CD4-positive, alpha-beta T cell treated with Interleukin-12 subunit alpha and Interleukin-12 subunit beta, for 1 hour (primary cell): ENCODE results near the gene GHITM.
"Not testable (repeated sequence)": the region's sequence is repeated elsewhere in the genome, so short reads cannot be mapped to it uniquely, and the experiment has no call there.

Experiments used
- DNase-seq: peaks from one replicate; pipeline ENCODE4 v3.0.0-alpha.2; 2020

GHITM gene

DNA sequence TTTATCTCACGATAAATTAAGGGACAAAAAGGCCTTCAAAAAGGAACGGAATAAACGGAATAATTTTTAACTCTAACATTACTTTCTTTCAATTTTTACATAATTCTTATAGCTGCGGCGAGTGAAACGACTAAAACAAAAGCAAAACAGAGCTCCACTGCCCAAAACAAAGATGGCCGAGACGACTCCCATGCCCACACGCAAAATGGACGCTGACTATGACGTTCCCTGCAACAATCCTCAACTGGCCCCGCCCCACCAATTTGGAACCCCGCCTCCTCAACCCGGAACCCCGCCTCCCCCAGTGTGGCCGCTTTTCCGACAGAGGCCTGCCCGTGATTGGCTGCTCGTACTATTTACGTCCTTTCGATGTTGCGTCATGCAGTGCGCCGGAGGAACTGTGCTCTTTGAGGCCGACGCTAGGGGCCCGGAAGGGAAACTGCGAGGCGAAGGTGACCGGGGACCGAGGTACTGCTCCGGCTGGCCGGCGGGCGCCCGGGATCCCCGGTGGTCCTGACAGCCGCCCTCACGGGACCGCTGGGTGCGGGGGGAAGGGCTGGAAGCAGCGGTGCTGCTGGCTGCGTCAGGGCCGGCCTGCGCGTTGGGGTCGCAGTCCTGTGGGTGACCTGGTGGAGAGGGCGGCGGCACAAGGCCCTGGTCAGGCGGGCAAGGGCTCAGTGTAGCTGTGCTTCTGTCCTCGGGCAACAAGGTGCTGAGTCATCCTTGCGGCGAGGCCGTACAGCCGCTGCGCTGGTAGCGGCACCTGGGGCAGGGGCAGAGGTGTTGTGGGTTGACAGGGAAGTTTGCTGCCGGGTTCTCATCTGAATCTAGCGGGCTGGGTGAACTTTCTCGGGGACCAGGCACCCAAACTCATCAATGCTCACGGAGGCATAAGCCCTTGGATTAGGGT, at the start of gene GHITM:
Gene GHITM (plus strand): TSS at position 384 of the 910 bp plus-strand sequence. CDS start 1,992 bp downstream, outside the sequence.
- DNase-seq, result peak; percentile 100

GRCh38 chr10:84095811-84096497, 43.4 kb upstream of the GHITM start:
- DNase-seq, result no peak

- DNase-seq, result no peak
Measured at GRCh38 chr10:84097787-84098353, 41.4 kb upstream of the GHITM start.

GRCh38 chr10:84098667-84099066, 40.6 kb upstream of the GHITM start:
- no peak for DNase-seq

DNA sequence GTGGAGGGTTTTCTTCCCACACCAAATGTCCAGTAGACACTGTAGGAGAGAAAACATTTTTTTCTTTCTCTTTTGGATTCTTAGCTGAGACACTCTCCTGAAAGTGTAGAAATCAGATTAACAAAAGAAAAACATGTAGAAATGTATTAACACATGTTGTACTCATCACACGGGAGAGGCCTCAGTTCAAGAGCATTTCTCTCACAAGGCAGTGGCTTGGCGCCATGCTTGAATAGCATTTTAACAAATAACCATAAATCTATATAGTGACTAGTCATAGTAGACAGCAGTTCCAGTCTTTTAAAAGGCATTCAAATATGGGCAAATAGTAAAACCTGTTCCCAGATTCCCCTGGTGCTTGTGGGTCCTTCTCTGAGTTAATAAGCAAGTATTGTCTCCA, 38.3 kb upstream of the GHITM start:
- DNase-seq, result no peak

- no peak for DNase-seq
Measured at GRCh38 chr10:84108797-84109196, 30.5 kb upstream of the GHITM start.

- not testable (repeated sequence) for DNase-seq
Measured at GRCh38 chr10:84109772-84110171, 29.5 kb upstream of the GHITM start.

DNA sequence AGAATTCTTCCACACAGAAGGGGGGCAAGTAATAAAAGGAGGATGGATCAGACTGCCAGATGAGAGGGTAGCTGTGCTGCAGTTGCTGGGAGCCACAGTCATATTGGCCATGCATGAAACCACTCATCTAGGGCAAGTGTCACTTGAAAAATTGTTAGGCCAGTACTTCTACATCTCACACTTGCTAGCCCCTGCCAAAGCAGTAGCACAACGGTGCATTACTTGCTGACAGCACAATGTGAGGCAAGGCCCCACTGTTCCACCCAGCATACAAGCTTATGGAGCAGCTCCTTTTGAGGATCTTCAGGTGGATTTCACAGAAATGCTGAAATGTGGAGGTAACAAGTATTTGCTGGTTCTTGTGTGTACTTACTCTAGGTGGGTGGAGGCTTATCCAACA, 25.8 kb upstream of the GHITM start:
- DNase-seq, result not testable (repeated sequence)

DNA sequence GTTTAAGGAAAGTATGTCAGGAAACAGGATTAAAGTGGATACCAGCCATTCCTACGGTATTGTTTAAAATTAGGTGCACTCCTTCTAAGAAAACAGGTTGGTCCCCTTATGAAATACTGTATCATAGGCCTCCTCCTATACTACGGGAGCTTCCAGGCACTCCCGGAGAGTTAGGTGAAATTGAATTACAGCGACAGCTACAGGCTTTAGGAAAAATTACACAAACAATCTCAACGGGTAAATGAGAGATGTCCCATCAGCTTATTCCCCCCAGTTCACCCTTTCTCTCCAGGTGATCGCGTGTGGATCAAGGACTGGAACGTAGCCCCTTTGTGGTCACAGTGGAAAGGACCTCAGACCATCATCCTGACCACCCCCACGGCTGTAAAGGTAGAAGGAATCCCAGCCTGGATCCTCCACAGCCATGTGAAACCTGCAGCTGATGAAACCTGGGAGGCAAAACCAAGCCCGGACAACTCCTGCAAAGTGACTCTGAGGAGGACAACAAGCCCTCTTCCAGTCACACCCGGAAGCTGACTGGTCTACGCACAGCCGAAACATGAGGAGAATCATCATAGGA, 25.1 kb upstream of the GHITM start:
- no peak for DNase-seq

GRCh38 chr10:84117204-84117603, 22.1 kb upstream of the GHITM start:
- DNase-seq, result not testable (repeated sequence)

DNA sequence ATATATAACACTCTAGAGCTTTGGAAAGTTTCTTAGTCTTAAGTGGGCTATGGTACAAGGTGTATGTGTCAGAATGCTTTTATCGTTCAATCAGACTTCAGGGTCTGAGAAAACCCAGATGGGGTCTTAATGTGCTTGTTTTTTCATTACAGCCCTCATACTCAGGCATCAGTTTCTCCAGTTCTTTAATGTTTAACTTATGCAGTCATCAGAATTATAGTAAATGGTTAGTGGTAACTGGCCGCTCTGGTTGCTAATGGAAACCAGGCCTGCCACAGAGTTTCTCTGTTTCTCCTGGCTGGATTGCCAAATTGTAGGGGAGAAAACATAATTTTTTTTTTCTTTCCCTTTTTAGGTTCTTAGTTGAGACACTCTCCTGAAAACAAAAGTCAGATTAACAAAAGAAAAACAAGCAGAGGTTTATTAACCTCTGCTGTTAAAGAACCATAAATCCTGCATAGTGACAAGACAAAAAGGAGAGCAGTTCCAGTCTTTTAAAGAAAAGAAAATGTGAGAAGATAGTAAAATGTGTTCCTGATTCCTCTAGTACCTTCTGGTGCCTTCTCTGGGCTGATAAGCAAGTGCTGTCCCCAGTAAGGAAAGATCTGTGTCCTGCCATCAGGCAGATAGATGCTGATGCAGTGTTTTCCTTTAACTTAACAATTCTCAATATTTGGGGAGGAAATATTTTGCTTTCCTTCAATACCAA, 21.5 kb upstream of the GHITM start:
- DNase-seq, result no peak

DNA sequence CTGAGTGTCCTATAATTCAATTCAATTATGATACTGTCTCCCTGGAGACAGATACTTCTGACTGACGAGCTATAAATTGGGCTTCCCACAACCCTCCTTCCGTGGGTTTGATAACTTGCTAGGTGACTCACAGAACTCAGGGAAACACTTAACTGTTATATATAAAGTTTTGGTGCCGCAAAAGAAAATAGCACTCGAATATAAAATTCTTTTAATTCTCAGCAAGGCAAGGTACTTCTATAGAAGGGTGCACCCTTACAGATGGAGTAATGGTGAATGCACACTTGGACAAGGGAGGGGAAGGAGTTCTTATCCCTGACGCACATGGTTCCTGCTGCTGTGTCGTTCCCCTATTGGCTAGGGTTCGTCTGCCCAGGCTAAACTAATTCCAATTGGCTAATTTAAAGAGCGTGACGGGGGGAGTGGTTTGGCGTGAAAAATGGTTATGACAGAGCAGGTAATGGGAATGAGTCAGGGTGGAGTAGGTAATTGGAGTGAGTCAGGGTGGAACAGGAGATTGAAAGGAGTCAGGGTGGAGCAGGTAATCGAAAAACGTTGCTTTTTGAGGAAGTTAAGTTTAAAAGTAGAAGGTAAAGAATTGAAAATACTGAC, 20.8 kb upstream of the GHITM start:
- DNase-seq, result no peak

GRCh38 chr10:84123362-84123761, 15.9 kb upstream of the GHITM start:
- no peak for DNase-seq

DNA sequence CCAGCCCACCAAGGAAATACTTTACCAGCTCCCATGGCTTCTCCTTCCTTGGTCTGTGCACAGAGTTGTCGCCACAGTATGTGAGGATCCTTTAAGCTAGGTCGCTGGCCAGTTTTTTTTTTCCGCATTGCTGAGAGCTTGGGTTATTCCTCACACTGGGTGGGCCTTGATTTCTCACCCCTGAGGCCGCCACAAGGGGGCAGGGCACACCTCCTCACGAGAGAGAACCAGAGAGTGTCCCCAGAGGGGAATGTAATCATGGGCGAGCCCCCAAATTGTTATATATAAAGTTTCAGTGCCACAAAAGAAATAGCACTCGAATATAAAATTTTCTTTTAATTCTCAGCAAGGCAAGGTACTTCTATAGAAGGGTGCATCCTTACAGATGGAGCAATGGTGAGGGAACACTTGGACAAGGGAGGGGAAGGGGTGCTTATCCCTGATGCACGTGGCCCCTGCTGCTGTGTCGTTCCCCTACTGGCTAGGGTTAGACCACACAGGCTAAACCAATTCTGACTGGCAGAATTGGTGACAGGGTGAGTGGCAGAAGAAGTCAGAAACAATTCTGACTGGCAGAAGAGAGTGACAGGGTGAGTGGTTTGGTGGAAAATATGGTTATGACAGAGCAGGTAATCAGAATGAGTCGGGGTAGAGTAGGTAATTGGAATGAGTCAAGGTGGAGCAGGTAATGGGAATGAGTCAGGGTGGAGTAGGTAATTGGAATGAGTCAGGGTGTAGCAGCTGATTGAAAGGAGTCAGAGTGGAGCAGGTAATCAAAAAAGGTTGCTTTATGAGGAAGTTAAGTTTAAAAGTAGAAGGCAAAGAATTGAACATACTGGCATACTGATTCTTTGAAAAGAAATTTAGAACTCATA, 13.2 kb upstream of the GHITM start:
- not testable (repeated sequence) for DNase-seq

- no peak for DNase-seq
Measured at GRCh38 chr10:84126785-84127167, 12.5 kb upstream of the GHITM start.

DNA sequence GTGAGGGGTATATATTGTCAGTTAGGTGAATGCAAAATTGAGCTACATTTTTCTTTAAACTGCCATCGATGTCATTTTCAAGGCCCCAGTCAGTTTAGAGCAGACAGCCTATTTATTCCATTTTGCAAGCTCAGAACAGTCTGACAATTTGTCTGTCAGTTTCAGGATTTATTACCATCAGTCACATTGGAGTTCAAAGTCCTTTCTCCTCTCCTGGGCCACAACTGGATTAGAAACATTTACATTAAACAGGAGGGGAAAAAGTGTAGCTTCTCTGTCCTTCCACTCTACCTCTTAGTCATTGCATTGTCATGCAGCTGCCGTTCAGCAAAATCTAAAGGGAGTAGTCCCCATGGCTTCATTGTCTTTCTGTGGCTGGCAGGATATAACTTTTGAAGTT, 3.5 kb upstream of the GHITM start:
- DNase-seq, result no peak

- DNase-seq, result no peak
Measured at GRCh38 chr10:84137811-84138210, 1.5 kb upstream of the GHITM start.

DNA sequence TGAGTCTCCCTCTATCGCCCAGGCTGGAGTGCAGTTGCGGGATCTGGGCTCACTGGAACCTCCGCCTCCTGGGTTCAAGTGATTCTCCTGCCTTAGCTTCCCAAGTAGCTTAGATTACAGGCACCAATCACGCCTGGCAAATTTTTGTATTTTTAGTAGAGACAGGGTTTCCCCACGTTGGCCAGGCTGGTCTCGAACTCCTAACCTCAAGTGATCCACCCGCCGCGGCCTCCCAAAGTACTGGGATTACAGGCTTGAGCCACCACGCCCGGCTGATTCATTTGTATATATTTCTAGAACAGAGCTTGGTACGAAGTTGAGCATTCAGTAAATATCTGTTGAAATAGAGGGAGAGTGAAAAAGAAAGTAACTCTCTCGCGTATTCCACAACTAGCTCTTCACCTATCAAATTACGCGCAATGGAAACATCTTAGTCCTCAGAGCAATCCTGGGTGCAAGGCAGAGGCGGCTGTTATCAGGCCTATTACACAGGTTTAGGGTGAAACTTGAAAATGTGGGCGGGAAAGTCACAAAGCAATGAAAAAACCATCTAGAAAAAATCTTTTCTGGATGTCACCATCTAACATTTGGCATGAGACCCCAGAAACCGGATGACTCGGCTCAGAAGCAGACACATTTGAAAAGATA, 707 bp upstream of the GHITM start:
- peak; percentile 73 for DNase-seq

DNA sequence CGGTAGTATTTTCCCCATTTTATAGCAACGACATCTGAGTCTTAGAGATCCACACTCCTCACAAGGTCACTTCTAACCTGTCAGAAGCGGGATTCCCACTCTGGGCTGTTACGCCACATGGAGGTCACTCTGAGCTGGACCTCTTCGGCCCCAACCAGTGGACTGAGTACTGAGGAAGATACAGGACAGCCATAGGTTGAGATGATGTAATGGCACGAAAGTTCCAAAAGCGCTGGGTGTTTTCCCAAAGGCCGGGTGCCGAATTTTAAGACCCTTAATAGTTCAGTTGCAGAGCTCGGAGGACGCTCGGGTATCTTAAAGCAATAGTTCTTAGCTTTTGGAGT, 699 bp downstream of the GHITM start:
- DNase-seq, result peak; percentile 23

- no peak for DNase-seq
Measured at GRCh38 chr10:84147347-84147746, 8.0 kb downstream of the GHITM start.
